ENCODE data around the gene KRT12. TPM values are rescaled to one million over a fixed set of nuclear protein-coding genes. Genes with fewer than 3 reads are reported as not detected.
A peak's percentile ranks its signal among the peaks of the same experiment; 100 is the strongest.

Gene KRT12
- total and polyA plus RNA-seq, 2 of the 4 experiments (the other 2 are of a cell fraction), result not detected

DNA sequence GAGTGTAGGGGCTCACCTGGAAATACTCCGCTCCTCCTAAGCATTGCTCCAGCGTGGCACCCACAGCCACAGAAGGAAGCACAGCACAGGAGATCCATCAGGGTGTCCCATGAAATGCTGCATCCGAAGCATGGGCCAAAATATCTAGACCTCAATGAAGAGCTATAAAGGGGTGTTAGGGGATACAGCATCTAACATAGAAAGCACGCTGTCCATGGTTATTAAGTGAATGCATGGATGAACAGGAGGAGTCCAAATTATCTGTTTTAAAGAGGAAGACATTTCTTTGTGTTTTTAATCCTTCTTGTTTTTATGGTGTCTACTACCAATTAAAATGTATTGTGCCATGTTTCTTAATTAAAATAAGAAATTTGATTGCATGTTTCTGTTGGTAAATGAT, 39.6 kb upstream of the KRT12 start (continued):
- no peak for TF ChIP-seq BHLHE40 (IDR thresholded peaks at IDR 0.05; ENCODE audit: low read depth, low read length)

DNA sequence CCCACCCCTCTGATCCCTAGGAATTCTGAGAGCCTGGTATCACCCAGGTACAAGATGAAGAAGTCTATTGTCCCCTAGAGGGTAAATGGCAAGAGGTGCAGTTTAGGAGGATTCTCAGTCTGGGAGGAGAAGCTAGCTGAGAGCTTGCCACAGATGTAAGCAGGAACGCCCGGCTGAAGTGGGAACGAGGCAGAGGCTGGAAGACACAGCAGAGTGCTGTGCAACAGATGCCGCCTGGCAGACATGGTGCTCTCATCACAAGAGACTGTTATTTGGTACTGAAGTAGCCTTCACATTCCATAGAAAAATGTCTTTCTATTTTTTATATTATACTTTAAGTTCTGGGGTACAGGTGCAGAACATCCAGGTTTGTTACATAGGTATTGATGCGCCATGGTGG, 38.3 kb upstream of the KRT12 start:
- Histone ChIP-seq H4K91ac (ENCODE audit: insufficient read depth, low read depth, low read length) (no peak overlapping the region), H3K27ac (ENCODE audit: insufficient read depth, low read length) (no peak overlapping the region), H3K79me1 (ENCODE audit: low read depth in 1 of 2, low read length in 2 of 2) (no peaks in the 10 kb centered on the region), H3K36me3 (ENCODE audit: control insufficient read depth, insufficient read depth, low read length) (no peaks in the 10 kb centered on the region), H3K4ac (ENCODE audit: low read depth, low read length) (0 out of 2 replicates have a peak overlapping the region, but pooled peaks have one; percentile 8), H4K5ac (ENCODE audit: low read depth, low read length) (no peak overlapping the region), H2BK15ac (ENCODE audit: low read depth, low read length) (no peak overlapping the region), H3K4me1 (ENCODE audit: control insufficient read depth, insufficient read depth, low read length) (peaks cover 19% of the 10 kb centered on the region), H3K4me3 (ENCODE audit: insufficient read depth, low read depth, low read length) (no peak overlapping the region), H3K9me3 (ENCODE audit: control insufficient read depth, insufficient read depth, low read length) (no peaks in the 10 kb centered on the region), H2BK20ac (ENCODE audit: low read depth, low read length) (peak overlapping the region; percentile 33; the same call in 1 of the 2 replicates), H2BK120ac (ENCODE audit: low read depth, low read length) (peak overlapping the region; percentile 51), H3K23ac (ENCODE audit: low read depth, low read length) (no peak overlapping the region), H3K27me3 (ENCODE audit: control insufficient read depth, insufficient read depth, low read length) (no peaks in the 10 kb centered on the region), H3K4me2 (ENCODE audit: low read depth, low read length) (no peak overlapping the region), H2AK5ac (ENCODE audit: low read depth, low read length) (peak overlapping the region; percentile 75), H2AFZ (replicated peaks; ENCODE audit: low read length, poor library complexity) (no peak overlapping the region), H3K18ac (ENCODE audit: low read depth, low read length) (no peak overlapping the region), H3K9me1 (ENCODE audit: insufficient read depth, low read length) (peaks cover 13% of the 10 kb centered on the region; the same call in 1 of the 2 replicates), H2AK9ac (replicated peaks; ENCODE audit: low read depth, low read length, poor library complexity) (no peak overlapping the region), H2BK5ac (ENCODE audit: low read depth, low read length, poor library complexity, severe bottlenecking) (no peak overlapping the region), H3K56ac (ENCODE audit: extremely low read depth, insufficient read depth, low read length) (no peak overlapping the region), H4K20me1 (ENCODE audit: insufficient read depth, low read length) (no peaks in the 10 kb centered on the region), H4K8ac (ENCODE audit: low read depth in 2 of 2, low read length in 2 of 2) (no peak overlapping the region), H3K14ac (replicated peaks; ENCODE audit: low read depth, low read length) (no peak overlapping the region), H3K9ac (ENCODE audit: low read depth, low read length) (no peak overlapping the region)
- intact Hi-C loops (cut with micrococcal nuclease), result no loop called here
- ChIA-PET POLR2A (ENCODE audit: unreplicated experiment) (no interaction called here), CTCF (no interaction called here)
- dilution Hi-C loops (cut with HindIII; ENCODE audit: low sequenced_read_pairs, unreplicated experiment), result no loop called here
- no peak for ATAC-seq (ENCODE audit: low read depth)
- TF ChIP-seq RFX5 (IDR thresholded peaks at IDR 0.05; ENCODE audit: low read depth, low read length) (no peak), MAZ (IDR thresholded peaks at IDR 0.05; ENCODE audit: borderline replicate concordance, low read depth, low read length) (no peak), MXI1 (IDR thresholded peaks at IDR 0.05; ENCODE audit: borderline replicate concordance, low read depth, low read length) (no peak), CHD1 (IDR thresholded peaks at IDR 0.05; ENCODE audit: low read depth, low read length) (no peak), MAFK (IDR thresholded peaks at IDR 0.05; ENCODE audit: low read depth, low read length) (no peak), BHLHE40 (IDR thresholded peaks at IDR 0.05; ENCODE audit: low read depth, low read length) (no peak), CEBPB (IDR thresholded peaks at IDR 0.05; ENCODE audit: low read depth, low read length) (no peak), CTCF (conservative IDR thresholded peaks at IDR 0.05; ENCODE audit: low read depth, low read length) (no peak), RCOR1 (IDR thresholded peaks at IDR 0.05; ENCODE audit: insufficient replicate concordance, low read length) (no peak), SMC3 (IDR thresholded peaks at IDR 0.05; ENCODE audit: low read depth, low read length) (no peak), FOS (IDR thresholded peaks at IDR 0.05; ENCODE audit: low read depth, low read length) (no peak), NFE2L2 (IDR thresholded peaks at IDR 0.05; ENCODE audit: low read depth, low read length) (no peak)
- TF ChIP-seq, protein P1, sequence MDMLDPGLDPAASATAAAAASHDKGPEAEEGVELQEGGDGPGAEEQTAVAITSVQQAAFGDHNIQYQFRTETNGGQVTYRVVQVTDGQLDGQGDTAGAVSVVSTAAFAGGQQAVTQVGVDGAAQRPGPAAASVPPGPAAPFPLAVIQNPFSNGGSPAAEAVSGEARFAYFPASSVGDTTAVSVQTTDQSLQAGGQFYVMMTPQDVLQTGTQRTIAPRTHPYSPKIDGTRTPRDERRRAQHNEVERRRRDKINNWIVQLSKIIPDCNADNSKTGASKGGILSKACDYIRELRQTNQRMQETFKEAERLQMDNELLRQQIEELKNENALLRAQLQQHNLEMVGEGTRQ (IDR thresholded peaks at IDR 0.05; ENCODE audit: low read depth, low read length), result no peak
- TF ChIP-seq, protein P2, sequence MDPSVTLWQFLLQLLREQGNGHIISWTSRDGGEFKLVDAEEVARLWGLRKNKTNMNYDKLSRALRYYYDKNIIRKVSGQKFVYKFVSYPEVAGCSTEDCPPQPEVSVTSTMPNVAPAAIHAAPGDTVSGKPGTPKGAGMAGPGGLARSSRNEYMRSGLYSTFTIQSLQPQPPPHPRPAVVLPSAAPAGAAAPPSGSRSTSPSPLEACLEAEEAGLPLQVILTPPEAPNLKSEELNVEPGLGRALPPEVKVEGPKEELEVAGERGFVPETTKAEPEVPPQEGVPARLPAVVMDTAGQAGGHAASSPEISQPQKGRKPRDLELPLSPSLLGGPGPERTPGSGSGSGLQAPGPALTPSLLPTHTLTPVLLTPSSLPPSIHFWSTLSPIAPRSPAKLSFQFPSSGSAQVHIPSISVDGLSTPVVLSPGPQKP (IDR thresholded peaks at IDR 0.05; ENCODE audit: borderline replicate concordance, low read depth, low read length), result no peak
- no peak for DNase-seq
- no TSS peak for BruUV-seq (replicated peaks)
- no CpG with 5 or more reads among the region's 5 CpGs for WGBS, 2 experiments (ENCODE audit: extremely low coverage in 2 of 2, insufficient read length in 1 of 2)
- in situ Hi-C loops (cut with MboI; ENCODE audit: low sequenced_read_pairs), result loop anchor here (5.0 to 10.0 kb wide), 4 partner anchors 101 to 757 kb away; no protein-coding TSS in a partner anchor

Data from IMR-90 (cell line).